SIG-M5 treated with dmso at 0.1 percent for 504 hours (cell line): Measurements from ENCODE around the gene KCNF1.
A peak's percentile ranks its signal among the peaks of the same experiment; 100 is the strongest.

Source experiments
- DNase-seq: peaks from one replicate; lab custom pipeline; 2025; ENCODE audit not compliant: unreplicated experiment; lab: John Stamatoyannopoulos, UW

KCNF1 gene

DNA sequence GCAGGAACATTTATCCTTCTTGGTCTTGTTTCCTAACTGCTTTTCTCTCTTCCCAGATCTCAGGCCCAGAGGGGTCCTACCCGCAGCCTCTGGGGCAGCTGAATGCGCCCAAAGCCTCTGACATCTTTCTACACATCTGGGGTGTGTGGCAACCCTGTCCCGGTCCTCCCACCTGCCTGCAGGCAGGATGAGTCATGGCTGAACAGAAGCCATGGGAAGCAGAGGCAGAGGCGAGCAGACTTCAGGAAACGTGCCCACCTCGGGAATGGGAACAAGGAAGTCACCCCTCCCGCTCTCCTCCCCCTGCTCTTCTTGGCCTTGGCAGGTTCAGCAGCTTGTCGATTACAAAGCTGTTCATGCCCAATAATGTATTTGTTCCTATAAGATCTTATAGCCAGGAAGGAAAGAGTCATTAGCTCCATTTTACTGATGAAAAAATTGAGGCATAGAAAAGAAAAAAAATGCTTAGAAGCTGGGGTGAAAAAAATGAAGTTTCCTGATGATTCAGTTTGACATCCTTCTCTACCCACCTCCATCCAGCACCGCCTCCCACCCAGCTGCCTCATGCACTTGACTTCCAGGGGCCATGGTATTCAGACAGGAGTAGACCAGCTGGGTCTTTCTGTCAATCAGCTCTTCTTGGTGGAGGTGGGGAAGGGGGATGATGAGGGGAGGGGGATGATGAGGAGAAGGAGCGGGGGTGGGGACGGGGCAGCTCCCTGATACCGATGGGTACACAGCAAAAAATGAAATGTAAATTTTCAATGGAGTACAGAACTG, 10.4 kb upstream of the KCNF1 start:
- DNase-seq, result no peak

DNA sequence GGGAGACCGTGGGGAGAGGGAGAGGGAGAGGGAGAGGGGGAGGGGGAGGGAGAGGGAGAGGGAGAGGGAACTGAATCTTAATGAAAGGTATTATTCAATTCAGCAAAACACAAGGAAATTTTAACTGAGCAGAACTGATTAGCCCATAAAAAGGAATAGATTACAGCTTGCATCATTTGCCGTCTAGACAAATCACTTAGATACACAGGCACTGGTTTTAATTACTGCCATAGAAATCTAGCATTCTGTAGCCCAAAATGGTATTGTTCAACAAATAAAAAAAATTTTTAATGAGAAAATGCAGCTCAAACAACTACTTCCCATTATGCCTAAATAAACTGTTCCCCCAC, 7.9 kb upstream of the KCNF1 start:
- no peak for DNase-seq

GRCh38 chr2:10904455-10904854, 7.3 kb upstream of the KCNF1 start:
- DNase-seq, result no peak

- DNase-seq, result no peak
These were observed 6.5 kb upstream of the KCNF1 start for GRCh38 chr2:10905006-10905861.

GRCh38 chr2:10905862-10906143, 5.9 kb upstream of the KCNF1 start:
- DNase-seq, result no peak

DNA sequence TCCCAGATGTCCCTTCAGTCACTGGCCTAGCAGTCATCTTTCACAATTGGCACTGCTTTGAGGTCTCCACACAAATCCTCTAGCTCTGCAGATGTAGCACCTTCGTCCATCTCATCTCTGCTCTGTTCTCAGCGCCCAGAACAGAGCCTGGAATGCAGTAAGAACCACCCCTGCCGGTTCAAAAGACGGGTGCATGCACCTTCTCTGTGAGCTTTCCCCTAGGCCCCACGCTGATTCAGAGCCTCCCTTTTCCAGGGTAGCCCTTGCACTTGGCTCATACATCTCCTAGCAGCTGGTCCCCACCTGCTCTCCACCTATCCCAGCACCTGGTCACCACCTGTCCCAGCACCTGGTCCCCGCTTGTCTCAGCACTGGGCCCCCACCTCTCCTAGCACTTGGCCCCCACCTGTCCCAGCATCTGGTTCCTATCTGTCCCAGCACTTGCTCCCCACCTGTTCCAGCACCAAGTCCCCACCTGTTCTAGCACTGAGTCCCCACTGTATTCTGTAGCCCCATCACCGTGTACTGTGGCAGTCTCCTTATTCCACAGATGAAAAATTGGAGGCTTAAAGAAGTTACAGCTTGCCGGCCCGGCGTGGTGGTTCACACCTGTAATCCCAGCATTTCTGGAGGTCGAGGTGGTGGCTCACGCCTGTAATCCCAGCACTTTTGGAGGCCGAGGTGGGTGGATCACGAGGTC, 4.7 kb upstream of the KCNF1 start:
- no peak for DNase-seq

- DNase-seq, result no peak
These were observed 3.5 kb upstream of the KCNF1 start for GRCh38 chr2:10908195-10908594.

DNA sequence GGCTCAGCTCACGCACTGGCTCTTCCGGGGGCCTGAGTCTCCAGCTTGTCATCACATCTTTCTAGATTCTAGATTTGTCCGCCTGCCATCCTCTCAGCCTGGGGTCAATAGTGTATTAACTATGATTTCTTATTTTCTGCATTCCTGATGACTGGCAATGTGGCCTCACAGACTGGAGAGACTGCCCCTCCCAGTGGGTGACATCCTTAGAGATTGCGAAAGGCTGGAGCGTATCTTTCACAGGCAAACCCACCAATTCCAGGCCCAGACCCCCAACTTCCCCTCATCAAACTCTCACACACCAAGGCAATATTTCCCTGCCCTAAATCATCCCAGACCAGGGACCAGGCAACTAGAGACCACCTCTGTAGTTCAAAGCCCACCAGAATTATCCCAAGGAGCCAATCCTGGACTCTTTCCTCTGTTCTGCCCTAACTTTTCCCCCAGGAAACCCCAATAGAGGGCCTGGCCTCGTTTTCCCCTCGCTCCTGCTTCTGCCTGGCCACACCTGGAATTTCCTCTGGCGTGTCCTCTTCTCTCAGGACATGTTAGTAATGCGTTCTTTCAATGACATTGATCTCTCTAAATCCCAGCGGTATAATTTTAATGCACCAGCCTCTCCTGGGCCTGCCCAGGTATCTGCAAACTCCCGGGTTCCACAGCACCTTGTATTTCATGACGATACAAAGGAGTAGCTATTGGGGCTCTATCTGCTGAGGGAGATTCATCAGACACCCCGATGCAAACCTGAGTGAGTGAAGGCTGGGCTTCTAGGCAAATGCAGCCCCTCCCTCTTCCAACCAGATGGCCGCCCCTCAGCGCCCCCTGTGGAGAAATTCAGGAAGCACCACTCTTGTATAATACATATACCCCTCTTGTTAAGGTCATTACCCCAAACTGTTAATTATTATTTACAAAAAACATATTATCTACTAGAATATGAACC, 2.4 kb upstream of the KCNF1 start:
- DNase-seq, result no peak

DNA sequence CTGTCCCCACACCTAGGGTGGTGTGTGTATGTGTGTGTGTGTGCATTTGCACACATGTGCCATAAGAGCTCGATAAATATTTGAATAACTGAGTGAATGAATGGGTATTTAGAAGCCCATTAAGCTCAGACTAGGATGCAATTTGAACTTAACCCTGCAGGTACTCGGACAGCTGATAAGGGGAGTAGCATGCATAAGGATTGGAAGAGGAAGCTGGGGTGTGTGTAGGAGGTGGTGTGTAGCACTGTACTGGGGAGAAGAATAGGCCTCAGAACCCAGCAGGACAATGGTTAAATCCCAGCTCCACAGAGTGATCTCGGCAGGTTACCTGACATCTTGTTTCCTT, 1.8 kb upstream of the KCNF1 start:
- no peak for DNase-seq

DNA sequence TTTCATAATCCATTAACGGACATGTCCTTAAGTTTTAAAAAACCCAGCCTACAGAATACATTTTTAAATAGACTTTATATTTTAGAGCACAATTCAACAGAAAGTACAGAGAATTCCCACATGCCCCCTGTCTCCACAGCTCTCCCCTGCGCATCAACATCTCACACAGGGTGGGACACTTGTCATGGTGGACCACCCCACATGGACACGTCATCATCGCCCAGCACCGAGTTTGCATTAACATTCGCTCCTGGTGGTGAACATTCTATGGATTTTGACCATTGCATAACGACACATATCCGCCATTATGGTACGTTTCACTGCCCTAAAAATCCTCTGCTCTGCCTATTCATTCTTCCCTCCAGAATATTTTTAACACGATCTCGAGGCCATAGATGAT, 1.1 kb upstream of the KCNF1 start:
- no peak for DNase-seq

- DNase-seq, result no peak
These were observed 470 bp downstream of the KCNF1 start for GRCh38 chr2:10912076-10912731.

DNA sequence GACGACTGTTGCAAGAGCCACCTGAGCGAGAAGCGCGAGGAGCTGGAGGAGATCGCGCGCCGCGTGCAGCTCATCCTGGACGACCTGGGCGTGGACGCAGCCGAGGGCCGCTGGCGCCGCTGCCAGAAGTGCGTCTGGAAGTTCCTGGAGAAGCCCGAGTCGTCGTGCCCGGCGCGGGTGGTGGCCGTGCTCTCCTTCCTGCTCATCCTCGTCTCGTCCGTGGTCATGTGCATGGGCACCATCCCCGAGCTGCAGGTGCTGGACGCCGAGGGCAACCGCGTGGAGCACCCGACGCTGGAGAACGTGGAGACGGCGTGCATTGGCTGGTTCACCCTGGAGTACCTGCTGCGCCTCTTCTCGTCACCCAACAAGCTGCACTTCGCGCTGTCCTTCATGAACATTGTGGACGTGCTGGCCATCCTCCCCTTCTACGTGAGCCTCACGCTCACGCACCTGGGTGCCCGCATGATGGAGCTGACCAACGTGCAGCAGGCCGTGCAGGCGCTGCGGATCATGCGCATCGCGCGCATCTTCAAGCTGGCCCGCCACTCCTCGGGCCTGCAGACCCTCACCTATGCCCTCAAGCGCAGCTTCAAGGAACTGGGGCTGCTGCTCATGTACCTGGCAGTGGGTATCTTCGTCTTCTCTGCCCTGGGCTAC, 1.2 kb downstream of the KCNF1 start:
- DNase-seq, result no peak

DNA sequence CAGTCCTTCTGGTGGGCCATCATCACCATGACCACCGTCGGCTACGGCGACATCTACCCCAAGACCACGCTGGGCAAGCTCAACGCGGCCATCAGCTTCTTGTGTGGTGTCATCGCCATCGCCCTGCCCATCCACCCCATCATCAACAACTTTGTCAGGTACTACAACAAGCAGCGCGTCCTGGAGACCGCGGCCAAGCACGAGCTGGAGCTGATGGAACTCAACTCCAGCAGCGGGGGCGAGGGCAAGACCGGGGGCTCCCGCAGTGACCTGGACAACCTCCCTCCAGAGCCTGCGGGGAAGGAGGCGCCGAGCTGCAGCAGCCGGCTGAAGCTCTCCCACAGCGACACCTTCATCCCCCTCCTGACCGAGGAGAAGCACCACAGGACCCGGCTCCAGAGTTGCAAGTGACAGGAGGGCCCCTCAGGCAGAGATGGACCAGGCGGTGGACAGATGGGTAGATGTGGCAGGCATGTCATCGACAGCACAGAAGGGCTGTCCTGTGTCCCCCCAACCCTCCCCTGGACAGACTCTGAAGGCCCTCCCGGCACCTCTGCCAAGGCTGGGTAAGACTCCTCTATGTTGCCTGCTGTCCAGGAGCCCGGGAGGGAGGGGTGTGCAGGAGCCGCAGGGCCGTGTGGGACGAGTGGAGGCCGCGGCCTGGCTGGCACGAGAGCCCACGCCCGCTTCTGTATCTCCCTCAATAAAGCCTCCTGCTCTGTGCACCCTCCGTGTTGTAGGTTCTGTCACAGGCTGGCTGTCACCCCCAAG, 2.0 kb downstream of the KCNF1 start:
- DNase-seq, result no peak

- DNase-seq, result peak; percentile 37
These were observed 2.5 kb downstream of the KCNF1 start for GRCh38 chr2:10914272-10914693.

- no peak for DNase-seq
These were observed 3.5 kb downstream of the KCNF1 start for GRCh38 chr2:10915236-10915635.

DNA sequence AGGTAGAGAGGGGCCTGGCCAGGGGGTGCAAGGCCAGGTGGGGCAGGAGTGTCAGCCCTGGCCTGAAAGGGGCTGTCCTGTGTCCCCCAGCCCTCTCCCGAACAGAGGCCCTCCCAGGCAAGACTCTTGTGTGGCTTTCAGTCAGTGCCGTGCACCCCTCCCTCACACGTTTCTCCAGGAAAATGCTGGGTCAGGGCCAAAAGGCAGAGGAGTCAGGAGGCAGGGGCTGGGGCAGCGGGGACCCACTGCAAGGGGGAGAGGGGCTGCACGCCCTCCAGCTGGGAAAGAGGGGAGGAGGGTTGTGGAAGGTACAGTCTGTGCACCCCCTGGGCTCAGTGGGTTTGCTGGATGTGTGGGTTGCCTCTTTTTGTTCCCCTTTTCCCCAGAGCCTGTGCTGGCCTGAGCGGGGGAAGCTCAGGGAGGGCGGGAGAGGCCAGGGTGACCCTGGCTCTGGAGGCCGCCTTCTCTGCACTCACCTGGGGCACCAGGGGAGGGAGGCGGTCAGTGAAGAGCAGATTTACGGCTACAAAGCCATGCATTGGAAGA, 4.1 kb downstream of the KCNF1 start:
- DNase-seq, result no peak

DNA sequence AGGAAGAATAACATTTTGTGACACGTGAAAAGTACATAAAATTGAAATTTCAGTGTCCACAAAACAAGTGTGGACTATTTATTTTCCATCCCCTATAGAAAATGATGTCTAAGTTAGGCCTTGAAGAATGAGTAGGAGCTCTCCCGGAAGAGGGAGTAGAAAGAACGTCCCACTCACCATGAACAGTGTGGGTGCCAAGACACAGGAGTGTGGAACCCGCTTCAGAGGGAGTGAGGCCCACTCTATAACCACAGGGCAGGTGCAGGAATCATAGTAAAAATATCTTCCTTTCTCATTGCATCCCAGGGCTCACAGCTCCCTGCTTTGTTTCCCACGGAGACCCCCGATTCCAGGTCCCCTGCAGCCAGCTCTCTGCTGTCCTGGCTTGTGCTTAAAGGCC, 5.2 kb downstream of the KCNF1 start:
- no peak for DNase-seq

- no peak for DNase-seq
These were observed 6.2 kb downstream of the KCNF1 start for GRCh38 chr2:10917927-10918326.
